Skeletal muscle satellite cell (primary cell): ENCODE results near the gene UBE2D1. TPM values are rescaled to one million over a fixed set of nuclear protein-coding genes. Genes with fewer than 3 reads are reported as not detected.

Source experiments
- H3K27me3 ChIP-seq: 2 replicates; pipeline ENCODE4 v1.7.0; 2013; ENCODE audit warnings: low read length; ENCODE audit not compliant: control insufficient read depth, insufficient read depth
- H3K36me3 ChIP-seq: 2 replicates; pipeline ENCODE4 v1.7.0; 2013; ENCODE audit warnings: mild to moderate bottlenecking, control low read depth, low read length; ENCODE audit not compliant: insufficient read depth
- H3K4me1 ChIP-seq: 2 replicates; pipeline ENCODE4 v1.7.0; 2013; ENCODE audit warnings: low read length; ENCODE audit not compliant: control insufficient read depth, insufficient read depth
- H3K4me2 ChIP-seq: 2 replicates; pipeline ENCODE4 v1.7.0; 2013; ENCODE audit warnings: mild to moderate bottlenecking, low read length
- H3K4me3 ChIP-seq: 2 replicates; pipeline ENCODE4 v1.7.0; 2013; ENCODE audit warnings: low read length
- H3K9ac ChIP-seq: 2 replicates; pipeline ENCODE4 v1.7.0; 2013; ENCODE audit warnings: mild to moderate bottlenecking, low read depth, low read length, moderate library complexity
- H3K9me3 ChIP-seq: replicated peaks from 2 replicates; pipeline ENCODE4 v1.7.0; 2013; ENCODE audit warnings: mild to moderate bottlenecking, control low read depth, low read length
- total RNA-seq: library from RNA; depleted of rRNA; stranded (reverse); fragments of >200 nt; gene quantifications from 2 replicates; pipeline ENCODE4 v1.2.3, GENCODE V29; 2012; rRNA removed

The UBE2D1 gene
- 15.0 and 15.3 TPM in 2 replicates for total RNA-seq

- H3K27me3 ChIP-seq = peaks cover 22% of the 10 kb centered on the region
- H3K4me1 ChIP-seq = peaks cover 6% of the 10 kb centered on the region
Observed at GRCh38 chr10:58334817-58335305, at the start of gene UBE2D1. TSS of gene UBE2D1 (plus strand) at chr10:58335006. CDS start at chr10:58335202, 196 bp downstream.

GRCh38 chr10:58291538-58292174 lies 43.1 kb upstream of the UBE2D1 start:
- H3K4me3 ChIP-seq = no peak overlapping the region
- no peaks in the 10 kb centered on the region for H3K36me3 ChIP-seq
- no peak overlapping the region for H3K9ac ChIP-seq
- H3K4me1 ChIP-seq = no peaks in the 10 kb centered on the region
- H3K9me3 ChIP-seq = no peaks in the 10 kb centered on the region
- H3K27me3 ChIP-seq = no peaks in the 10 kb centered on the region
- H3K4me2 ChIP-seq = no peak overlapping the region

More at GRCh38 chr10:58334817-58335305, at the start of gene UBE2D1:
- H3K9me3 ChIP-seq = no peaks in the 10 kb centered on the region
- H3K9ac ChIP-seq = peak within 1 kb of the TSS; percentile 90
- H3K4me3 ChIP-seq = peak within 1 kb of the TSS; percentile 96
- peak within 1 kb of the TSS; percentile 78 for H3K4me2 ChIP-seq
- no peaks in the 10 kb centered on the region for H3K36me3 ChIP-seq

- no peaks in the 10 kb centered on the region for H3K36me3 ChIP-seq
- H3K4me2 ChIP-seq = no peak overlapping the region
- H3K27me3 ChIP-seq = no peaks in the 10 kb centered on the region
- no peaks in the 10 kb centered on the region for H3K9me3 ChIP-seq
- no peak overlapping the region for H3K4me3 ChIP-seq
- H3K9ac ChIP-seq = no peak overlapping the region
- no peaks in the 10 kb centered on the region for H3K4me1 ChIP-seq
Observed at GRCh38 chr10:58293989-58294388, 40.8 kb upstream of the UBE2D1 start.

GRCh38 chr10:58299580-58299979 lies 35.2 kb upstream of the UBE2D1 start:
- Histone ChIP-seq H3K9me3 (no peaks in the 10 kb centered on the region), H3K9ac (no peak overlapping the region), H3K27me3 (no peaks in the 10 kb centered on the region), H3K36me3 (no peaks in the 10 kb centered on the region), H3K4me1 (no peaks in the 10 kb centered on the region), H3K4me3 (no peak overlapping the region), H3K4me2 (no peak overlapping the region)

GRCh38 chr10:58300676-58301075 lies 34.1 kb upstream of the UBE2D1 start:
- Histone ChIP-seq H3K27me3 (no peaks in the 10 kb centered on the region), H3K36me3 (no peaks in the 10 kb centered on the region), H3K4me1 (no peaks in the 10 kb centered on the region), H3K4me3 (no peak overlapping the region), H3K9me3 (no peaks in the 10 kb centered on the region), H3K4me2 (no peak overlapping the region), H3K9ac (no peak overlapping the region)

GRCh38 chr10:58302254-58302653 lies 32.6 kb upstream of the UBE2D1 start:
- H3K9ac ChIP-seq = no peak overlapping the region
- H3K9me3 ChIP-seq = no peaks in the 10 kb centered on the region
- no peaks in the 10 kb centered on the region for H3K4me1 ChIP-seq
- peaks cover 8% of the 10 kb centered on the region for H3K27me3 ChIP-seq
- H3K36me3 ChIP-seq = no peaks in the 10 kb centered on the region
- no peak overlapping the region for H3K4me3 ChIP-seq
- no peak overlapping the region for H3K4me2 ChIP-seq

- H3K9ac ChIP-seq = no peak overlapping the region
- no peak overlapping the region for H3K4me2 ChIP-seq
- H3K36me3 ChIP-seq = no peaks in the 10 kb centered on the region
Observed at GRCh38 chr10:58304099-58304633, 30.6 kb upstream of the UBE2D1 start.

GRCh38 chr10:58305821-58306220 lies 29.0 kb upstream of the UBE2D1 start:
- Histone ChIP-seq H3K36me3 (no peaks in the 10 kb centered on the region), H3K4me3 (no peak overlapping the region), H3K9me3 (no peaks in the 10 kb centered on the region), H3K27me3 (peaks cover 18% of the 10 kb centered on the region), H3K9ac (no peak overlapping the region), H3K4me1 (no peaks in the 10 kb centered on the region), H3K4me2 (no peak overlapping the region)

More at GRCh38 chr10:58304099-58304633, 30.6 kb upstream of the UBE2D1 start:
- no peak overlapping the region for H3K4me3 ChIP-seq
- H3K27me3 ChIP-seq = peaks cover 11% of the 10 kb centered on the region
- no peaks in the 10 kb centered on the region for H3K4me1 ChIP-seq
- H3K9me3 ChIP-seq = no peaks in the 10 kb centered on the region

GRCh38 chr10:58307676-58308075 lies 27.1 kb upstream of the UBE2D1 start:
- Histone ChIP-seq H3K27me3 (peaks cover 20% of the 10 kb centered on the region), H3K4me2 (no peak overlapping the region), H3K9me3 (no peaks in the 10 kb centered on the region)

GRCh38 chr10:58311026-58311425 lies 23.8 kb upstream of the UBE2D1 start:
- no peaks in the 10 kb centered on the region for H3K36me3 ChIP-seq
- H3K4me2 ChIP-seq = no peak overlapping the region
- no peaks in the 10 kb centered on the region for H3K4me1 ChIP-seq
- no peak overlapping the region for H3K4me3 ChIP-seq
- no peak overlapping the region for H3K9ac ChIP-seq
- H3K9me3 ChIP-seq = no peaks in the 10 kb centered on the region
- peaks cover 17% of the 10 kb centered on the region for H3K27me3 ChIP-seq

More at GRCh38 chr10:58307676-58308075, 27.1 kb upstream of the UBE2D1 start:
- no peaks in the 10 kb centered on the region for H3K36me3 ChIP-seq
- no peak overlapping the region for H3K4me3 ChIP-seq
- no peak overlapping the region for H3K9ac ChIP-seq
- H3K4me1 ChIP-seq = no peaks in the 10 kb centered on the region

- H3K27me3 ChIP-seq = no peaks in the 10 kb centered on the region
- H3K4me1 ChIP-seq = no peaks in the 10 kb centered on the region
- H3K4me2 ChIP-seq = no peak overlapping the region
- no peak overlapping the region for H3K4me3 ChIP-seq
- no peaks in the 10 kb centered on the region for H3K36me3 ChIP-seq
- no peak overlapping the region for H3K9ac ChIP-seq
- H3K9me3 ChIP-seq = no peaks in the 10 kb centered on the region
Observed at GRCh38 chr10:58316874-58317273, 17.9 kb upstream of the UBE2D1 start.

- Histone ChIP-seq H3K27me3 (no peaks in the 10 kb centered on the region), H3K36me3 (no peaks in the 10 kb centered on the region)
Observed at GRCh38 chr10:58318346-58318745, 16.5 kb upstream of the UBE2D1 start.

More at GRCh38 chr10:58318346-58318745, 16.5 kb upstream of the UBE2D1 start:
- Histone ChIP-seq H3K4me2 (no peak overlapping the region), H3K9me3 (no peaks in the 10 kb centered on the region), H3K4me1 (peaks cover 10% of the 10 kb centered on the region), H3K9ac (no peak overlapping the region), H3K4me3 (no peak overlapping the region)
